ENCODE measurements around the gene IL3RA.

GRCh38 chrX:1420371-1420770 is 83.8 kb downstream of the IL3RA start:
- TF ChIP-seq CTCF (IDR thresholded peaks at IDR 0.05), result no peak
- no peak for TF ChIP-seq POLR2A (IDR thresholded peaks at IDR 0.05)
